HepG2 (cell line): ENCODE measurements around the gene INHBC. TPM values are rescaled to one million over a fixed set of nuclear protein-coding genes. Genes with fewer than 3 reads are reported as not detected.

Experiments used
- ATF1 ChIP-seq: IDR thresholded peaks from 2 replicates; pipeline ENCODE4 v1.6.1; 2016; ENCODE audit warnings: mild to moderate bottlenecking, control low read depth
- CSRNP2 ChIP-seq: sonication (generic); formaldehyde crosslinking; conservative IDR thresholded peaks from 2 replicates; pipeline ENCODE4 v1.8.0; 2022; ENCODE audit warnings: low read depth, missing genetic modification reagents
- DNMT1 ChIP-seq: sonication (generic); formaldehyde crosslinking; IDR thresholded peaks from 2 replicates; pipeline ENCODE4 v1.5.1; 2020; ENCODE audit warnings: mild to moderate bottlenecking, missing genetic modification reagents
- DZIP1 ChIP-seq: sonication (generic); formaldehyde crosslinking; IDR thresholded peaks from 2 replicates; pipeline ENCODE4 v1.5.0; 2020; ENCODE audit warnings: mild to moderate bottlenecking, missing genetic modification reagents
- GZF1 ChIP-seq: sonication (generic); formaldehyde crosslinking; IDR thresholded peaks from 2 replicates; pipeline ENCODE4 v1.5.1; 2020; ENCODE audit warnings: mild to moderate bottlenecking, missing genetic modification reagents
- HMG20B ChIP-seq: conservative IDR thresholded peaks from 2 replicates; pipeline ENCODE4 v1.6.1; 2016; ENCODE audit warnings: missing genetic modification reagents, missing compliant biosample characterization
- NR1H2 ChIP-seq: sonication (generic); formaldehyde crosslinking; IDR thresholded peaks from 2 replicates; pipeline ENCODE4 v1.8.1; 2022; ENCODE audit warnings: low read depth, missing genetic modification reagents, borderline replicate concordance
- SNAPC5 ChIP-seq: sonication (generic); formaldehyde crosslinking; IDR thresholded peaks from 2 replicates; pipeline ENCODE4 v1.8.1; 2023; ENCODE audit warnings: mild to moderate bottlenecking, missing genetic modification reagents, borderline replicate concordance
- SOX13 ChIP-seq, 3 experiments: fragments of 450-650 bp in 1 of 3; sonication (generic) in 1 of 3; formaldehyde crosslinking in 1 of 3; IDR thresholded peaks in 2 of 3; conservative IDR thresholded peaks in 1 of 3; 2 replicates each; pipeline versions ENCODE4 v1.5.0 to v1.6.1; 2016 to 2020; ENCODE audit warnings: antibody characterized with exemption in 1 of 3, mild to moderate bottlenecking in 1 of 3, missing compliant biosample characterization in 1 of 3, missing genetic modification reagents in 1 of 3, moderate library complexity in 1 of 3
- SYNCRIP ChIP-seq: fragments of 200-400 bp; formaldehyde crosslinking; IDR thresholded peaks from 2 replicates; pipeline ENCODE4 v1.6.1; 2018; ENCODE audit warnings: mild to moderate bottlenecking, low read depth, low read length; ENCODE audit not compliant: insufficient read depth
- TEAD2 ChIP-seq: sonication (generic); formaldehyde crosslinking; IDR thresholded peaks from 2 replicates; pipeline ENCODE4 v1.9.0; 2021; ENCODE audit warnings: missing genetic modification reagents
- TRIM22 ChIP-seq: fragments of 450-650 bp; IDR thresholded peaks from 2 replicates; pipeline ENCODE4 v1.6.1; 2017
- ZBTB2 ChIP-seq: sonication (generic); formaldehyde crosslinking; IDR thresholded peaks from 2 replicates; pipeline ENCODE4 v1.8.0; 2022; ENCODE audit warnings: low read depth, missing genetic modification reagents
- ZBTB20 ChIP-seq: sonication (generic); formaldehyde crosslinking; IDR thresholded peaks from 2 replicates; pipeline ENCODE4 v1.8.1; 2023; ENCODE audit warnings: missing genetic modification reagents, low read depth, mild to moderate bottlenecking, borderline replicate concordance
- ZKSCAN5 ChIP-seq: sonication (generic); formaldehyde crosslinking; IDR thresholded peaks from 2 replicates; pipeline ENCODE4 v1.5.1; 2020; ENCODE audit warnings: mild to moderate bottlenecking, missing genetic modification reagents
- ZNF230 ChIP-seq: sonication (generic); formaldehyde crosslinking; IDR thresholded peaks from 2 replicates; pipeline ENCODE4 v1.4.0; 2020; ENCODE audit warnings: mild to moderate bottlenecking, missing genetic modification reagents
- ZNF552 ChIP-seq: sonication (generic); formaldehyde crosslinking; IDR thresholded peaks from 2 replicates; pipeline ENCODE4 v1.9.0; 2022; ENCODE audit warnings: missing genetic modification reagents, mild to moderate bottlenecking, borderline replicate concordance
- ZNF564 ChIP-seq: sonication (generic); formaldehyde crosslinking; IDR thresholded peaks from 2 replicates; pipeline ENCODE4 v1.8.1; 2023; ENCODE audit warnings: mild to moderate bottlenecking, missing genetic modification reagents
- ZNF639 ChIP-seq: conservative IDR thresholded peaks from 2 replicates; pipeline ENCODE4 v1.6.1; 2018; ENCODE audit warnings: missing genetic modification reagents
- polyA plus RNA-seq, 8 experiments: library from polyadenylated mRNA; depleted of rRNA in 3 of 8; stranded (reverse) in 7 of 8; unstranded in 1 of 8; fragments of >200 nt; fragmentation: Illumina TruSeq in 4 of 8; extraction: Trizol in 4 of 8; gene quantifications; 2 replicates each; pipeline versions ENCODE4 v1.2.1 to v1.2.3, GENCODE V29; 2011 to 2016; ENCODE audit warnings: low read depth in 4 of 8, missing spikeins in 1 of 8, mixed read lengths in 1 of 8; ENCODE audit not compliant: insufficient read depth in 1 of 8
- total RNA-seq, 5 experiments: library from RNA; depleted of rRNA; stranded (reverse); fragments of >200 nt; fragmentation: Illumina TruSeq; extraction: Trizol; gene quantifications; 2 replicates each; pipeline ENCODE4 v1.2.3, GENCODE V29; 2016; ENCODE audit warnings: low read depth in 1 of 5
- TF ChIP-seq, protein P1 (sequence below): IDR thresholded peaks from 2 replicates; pipeline ENCODE4 v1.6.1; 2012; ENCODE audit warnings: inconsistent platforms

INHBC gene
- total and polyA plus RNA-seq, 2 of the 13 experiments (the other 11 are each of a cell fraction or from before 2014, with no cell fraction given), result 1.8 to 13.8 TPM

DNA sequence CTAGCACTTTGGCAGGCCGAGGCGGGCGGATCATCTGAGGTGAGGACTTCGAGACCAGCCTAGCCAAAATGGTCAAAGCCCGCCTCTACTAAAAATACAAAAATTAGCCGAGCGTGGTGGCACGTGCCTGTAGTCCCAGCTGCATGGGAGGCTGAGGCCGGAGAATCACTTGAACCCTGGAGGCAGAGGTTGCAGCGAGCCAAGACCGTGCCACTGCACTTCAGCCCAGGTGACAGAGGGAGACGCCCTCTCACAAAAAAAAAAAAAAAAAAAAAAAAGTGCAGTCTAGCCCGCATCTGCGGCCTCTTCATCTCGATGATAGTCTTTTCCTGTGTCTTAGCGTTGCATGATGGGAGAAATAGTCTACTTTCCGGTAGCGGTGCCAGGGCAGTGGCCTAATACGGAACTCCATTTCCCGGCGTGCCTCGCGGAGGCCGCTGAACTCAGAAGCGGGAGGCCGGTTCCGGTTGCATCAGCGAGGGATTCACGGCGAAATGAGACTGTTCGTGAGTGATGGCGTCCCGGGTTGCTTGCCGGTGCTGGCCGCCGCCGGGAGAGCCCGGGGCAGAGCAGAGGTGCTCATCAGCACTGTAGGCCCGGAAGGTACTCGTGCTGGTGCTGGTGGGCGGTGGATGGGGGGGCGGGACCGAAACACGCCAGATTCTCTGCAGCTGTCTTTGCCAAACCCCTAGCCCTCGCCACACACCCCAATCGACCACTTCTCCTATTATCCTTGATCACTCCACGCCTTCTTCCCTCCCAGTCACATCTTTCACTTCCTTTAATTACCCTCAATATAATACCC is 53.2 kb downstream of the INHBC start, which contains the start of gene MARS1 (continued):
- TF ChIP-seq GZF1 (no peak), DZIP1 (no peak), HMG20B (CRISPR knock-in tag) (no peak), CSRNP2 (no peak), ZNF230 (CRISPR knock-in tag) (no peak), SOX13 (IDR thresholded peaks at IDR 0.05) (no peak), SOX13 (CRISPR knock-in tag; conservative IDR thresholded peaks at IDR 0.05 in 1 of 2, IDR thresholded peaks at IDR 0.05 in 1 of 2) (no peak), TRIM22 (no peak), NR1H2 (0 out of 2 replicates have a peak, but pooled peaks have one; percentile 20), DNMT1 (CRISPR knock-in tag) (no peak), ZBTB20 (CRISPR knock-in tag) (peak; percentile 37; the same call in 1 of the 2 replicates), ZNF639 (CRISPR knock-in tag) (peak; percentile 80), SYNCRIP (no peak), ATF1 (no peak; the same call in none of the 2 replicates), SNAPC5 (CRISPR knock-in tag) (no peak), ZNF552 (CRISPR knock-in tag) (no peak), TEAD2 (CRISPR knock-in tag) (no peak), ZKSCAN5 (CRISPR knock-in tag) (no peak), ZNF564 (no peak), ZBTB2 (CRISPR knock-in tag) (peak; percentile 86)
- TF ChIP-seq, protein P1, sequence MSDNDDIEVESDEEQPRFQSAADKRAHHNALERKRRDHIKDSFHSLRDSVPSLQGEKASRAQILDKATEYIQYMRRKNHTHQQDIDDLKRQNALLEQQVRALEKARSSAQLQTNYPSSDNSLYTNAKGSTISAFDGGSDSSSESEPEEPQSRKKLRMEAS, result peak; percentile 77
